Adipocyte (in vitro differentiated cells): ENCODE measurements around the gene OR5AU1.
A peak's percentile ranks its signal among the peaks of the same experiment; 100 is the strongest.

Experiments
- DNase-seq: peaks from one replicate; pipeline ENCODE4 v3.0.0-alpha.2; 2015; ENCODE audit warnings: low read depth
- H3K27me3 ChIP-seq: replicated peaks from 2 replicates; pipeline ENCODE4 v1.7.0; 2013; ENCODE audit warnings: mild to moderate bottlenecking, low read length, moderate library complexity; ENCODE audit not compliant: control insufficient read depth, insufficient read depth
- H3K36me3 ChIP-seq: 2 replicates; pipeline ENCODE4 v1.7.0; 2013; ENCODE audit warnings: low read length, mild to moderate bottlenecking, moderate library complexity; ENCODE audit not compliant: control insufficient read depth, insufficient read depth, severe bottlenecking
- H3K4me1 ChIP-seq: 2 replicates; pipeline ENCODE4 v1.7.0; 2013; ENCODE audit warnings: mild to moderate bottlenecking, low read length, moderate library complexity; ENCODE audit not compliant: control insufficient read depth, insufficient read depth
- H3K4me3 ChIP-seq: 2 replicates; pipeline ENCODE4 v1.7.0; 2013; ENCODE audit warnings: mild to moderate bottlenecking, low read length, moderate library complexity
- H3K9ac ChIP-seq: 2 replicates; pipeline ENCODE4 v1.7.0; 2013; ENCODE audit warnings: mild to moderate bottlenecking, low read length, moderate library complexity
- H3K9me3 ChIP-seq: 2 replicates; pipeline ENCODE4 v1.7.0; 2013; ENCODE audit warnings: mild to moderate bottlenecking, low read length, moderate library complexity; ENCODE audit not compliant: control insufficient read depth

OR5AU1 gene

DNA sequence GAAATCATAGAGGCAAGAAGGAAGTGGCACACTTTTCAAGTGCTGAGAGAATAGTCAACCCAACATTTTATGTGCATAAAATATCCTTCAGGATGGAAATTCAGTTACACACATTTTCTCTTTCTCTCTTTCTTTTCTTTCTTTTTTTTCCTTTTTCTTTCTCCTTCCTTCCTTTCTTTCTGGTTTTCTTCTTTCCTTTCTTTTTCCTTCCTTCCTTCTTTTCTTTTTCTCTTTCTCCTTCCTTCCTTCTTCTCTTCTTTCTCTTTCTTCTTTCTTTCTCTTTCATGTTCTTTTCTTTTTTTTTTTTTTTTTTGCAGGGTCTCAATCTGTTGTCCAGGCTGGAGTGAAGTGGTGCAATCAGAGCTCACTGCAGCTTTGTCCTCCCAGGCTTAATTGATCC lies 38.7 kb upstream of the OR5AU1 start:
- no peaks in the 10 kb centered on the region for H3K9me3 ChIP-seq
- no peaks in the 10 kb centered on the region for H3K27me3 ChIP-seq
- peaks cover 4% of the 10 kb centered on the region for H3K4me1 ChIP-seq
- H3K36me3 ChIP-seq: no peaks in the 10 kb centered on the region
- no peak overlapping the region for H3K4me3 ChIP-seq
- H3K9ac ChIP-seq: no peak overlapping the region
- no peak for DNase-seq

DNA sequence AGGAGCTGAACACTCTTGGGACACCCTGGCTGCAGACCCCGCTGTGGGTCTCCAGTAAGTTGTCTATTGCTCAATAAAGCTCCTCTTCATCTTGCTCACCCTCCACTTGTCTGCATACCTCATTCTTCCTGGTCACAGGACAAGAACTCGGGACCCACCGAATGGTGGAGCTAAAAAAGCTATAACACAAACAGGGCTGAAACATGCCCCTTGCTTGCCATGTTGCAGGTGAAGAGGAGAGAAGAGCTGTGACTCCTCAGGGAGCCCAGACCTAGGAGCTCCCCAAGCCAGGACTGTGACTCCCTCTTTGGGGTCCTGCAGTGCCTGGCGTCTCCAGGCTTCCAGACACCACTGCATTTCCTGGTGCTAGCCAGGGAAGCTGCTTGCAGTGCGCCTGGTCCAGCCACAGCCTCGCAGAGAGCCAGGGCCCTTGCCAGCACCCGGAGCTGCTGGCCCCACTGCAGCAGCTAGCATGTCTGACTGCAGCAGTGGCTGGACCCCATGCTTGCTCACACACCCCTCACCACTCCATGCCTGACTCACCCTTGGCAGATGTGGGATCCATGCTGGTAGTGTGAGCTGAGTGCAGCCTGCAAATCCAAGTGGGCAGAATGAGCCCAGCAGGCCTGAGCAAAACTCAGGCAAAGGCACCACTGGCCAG lies 37.1 kb upstream of the OR5AU1 start:
- Histone ChIP-seq H3K4me1 (peaks cover 4% of the 10 kb centered on the region), H3K4me3 (no peak overlapping the region), H3K9ac (no peak overlapping the region), H3K36me3 (no peaks in the 10 kb centered on the region), H3K27me3 (no peaks in the 10 kb centered on the region), H3K9me3 (no peaks in the 10 kb centered on the region)
- no peak for DNase-seq

DNA sequence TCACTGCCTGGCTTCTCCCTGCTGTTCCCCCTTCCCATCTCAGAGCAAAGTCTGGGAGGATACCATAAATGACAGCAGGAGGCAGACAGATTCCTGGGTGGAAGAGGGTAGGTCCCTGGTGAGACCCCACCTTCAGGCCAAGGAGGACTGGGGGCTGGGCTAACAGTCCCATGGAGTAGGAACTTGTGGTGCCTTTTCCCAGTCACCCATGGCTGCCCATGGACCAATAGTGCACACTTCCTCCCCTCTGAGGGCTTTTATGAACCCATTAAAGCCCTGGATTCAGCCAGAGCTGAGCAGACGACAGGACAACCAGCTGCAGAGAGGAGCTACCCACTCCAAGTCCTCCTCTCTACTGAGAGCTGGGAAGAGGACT lies 36.6 kb upstream of the OR5AU1 start:
- H3K4me3 ChIP-seq: peak overlapping the region; percentile 59

DNA sequence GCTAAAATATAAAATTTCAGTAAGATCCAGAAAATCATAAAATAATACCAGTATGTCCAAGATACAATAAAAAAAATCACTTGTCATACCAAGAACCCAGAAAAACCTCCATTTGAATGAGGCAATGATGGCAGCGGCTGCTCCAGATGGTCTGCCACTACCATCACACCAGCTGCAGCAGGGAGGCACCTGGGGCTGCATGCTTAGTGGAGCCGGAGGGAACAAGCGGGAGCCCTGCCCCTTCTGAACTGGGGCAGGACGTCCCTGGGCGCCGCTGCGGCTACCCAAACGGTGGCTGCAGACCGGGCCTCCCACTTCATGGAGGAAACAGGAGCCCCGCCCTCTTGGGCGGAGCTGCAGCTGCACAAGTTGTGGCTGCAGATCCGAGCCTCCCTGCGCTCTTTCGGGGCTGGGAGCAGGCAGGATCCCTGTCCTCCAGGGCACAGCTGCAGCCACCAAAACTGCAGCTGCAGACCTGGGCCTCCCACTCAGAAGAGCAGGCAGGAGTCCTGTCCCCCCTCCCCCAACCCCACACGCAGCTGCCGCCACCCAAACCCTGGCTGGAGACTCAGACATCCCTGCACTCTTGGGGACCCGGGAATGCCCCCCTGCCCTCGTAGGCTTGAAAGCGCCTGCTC lies 36.1 kb upstream of the OR5AU1 start:
- peak; percentile 50 for DNase-seq
- H3K9ac ChIP-seq: no peak overlapping the region
- peaks cover 4% of the 10 kb centered on the region for H3K4me1 ChIP-seq
- no peaks in the 10 kb centered on the region for H3K36me3 ChIP-seq
- H3K27me3 ChIP-seq: no peaks in the 10 kb centered on the region
- H3K9me3 ChIP-seq: no peaks in the 10 kb centered on the region
- H3K4me3 ChIP-seq: peak overlapping the region; percentile 59

More for the DNA sequence above, 36.6 kb upstream of the OR5AU1 start:
- Histone ChIP-seq H3K36me3 (no peaks in the 10 kb centered on the region), H3K4me1 (peaks cover 4% of the 10 kb centered on the region), H3K27me3 (no peaks in the 10 kb centered on the region), H3K9ac (no peak overlapping the region), H3K9me3 (no peaks in the 10 kb centered on the region)
- no peak for DNase-seq

DNA sequence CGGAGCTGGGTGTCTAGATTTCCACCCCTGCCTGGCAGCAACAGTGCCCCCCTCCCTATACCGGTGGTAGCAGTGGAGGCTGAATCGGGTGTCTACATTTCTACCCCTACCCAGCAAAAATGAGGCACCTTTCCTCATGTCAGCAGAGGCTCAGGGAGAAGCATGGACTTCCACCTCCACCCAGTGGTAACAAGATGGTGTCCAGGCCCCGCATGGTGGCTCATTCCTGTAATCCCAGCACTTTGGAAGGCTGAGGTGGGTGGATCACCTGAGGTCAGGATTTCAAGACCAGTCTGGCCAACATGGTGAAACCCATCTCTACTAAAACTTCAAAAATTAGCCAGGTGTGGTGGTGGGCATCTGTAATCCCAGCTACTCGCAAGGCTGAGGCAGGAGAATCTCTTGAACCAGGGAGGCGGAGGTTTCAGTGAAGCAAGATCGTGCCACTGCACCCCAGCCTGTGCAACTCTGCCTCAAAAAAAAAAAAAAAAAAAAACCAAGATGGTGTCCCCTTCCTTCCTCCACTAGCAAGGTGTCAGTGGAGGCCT lies 35.5 kb upstream of the OR5AU1 start:
- H3K9me3 ChIP-seq: no peaks in the 10 kb centered on the region
- no peak for DNase-seq
- no peak overlapping the region for H3K4me3 ChIP-seq
- no peaks in the 10 kb centered on the region for H3K27me3 ChIP-seq
- peaks cover 4% of the 10 kb centered on the region for H3K4me1 ChIP-seq
- no peak overlapping the region for H3K9ac ChIP-seq
- H3K36me3 ChIP-seq: no peaks in the 10 kb centered on the region

DNA sequence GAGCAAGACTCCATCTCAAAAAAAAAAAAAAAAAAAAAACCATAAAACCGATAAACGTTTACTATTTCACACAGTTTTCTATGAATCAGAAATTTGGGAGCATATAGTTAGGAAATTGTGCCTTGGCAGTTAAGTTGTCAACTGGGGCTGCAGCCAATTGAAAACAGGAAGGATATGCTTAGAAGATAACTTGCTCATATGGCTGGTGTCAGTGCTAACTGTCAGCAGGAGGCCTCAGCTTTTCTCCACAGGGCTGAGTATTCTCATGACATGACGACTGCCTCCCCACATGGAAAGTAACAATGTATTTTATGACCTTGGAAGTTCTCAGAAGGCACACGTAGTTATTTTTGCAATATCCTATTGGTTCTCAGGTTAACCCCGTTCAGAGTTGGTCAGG lies 29.6 kb upstream of the OR5AU1 start:
- no peaks in the 10 kb centered on the region for H3K4me1 ChIP-seq
- H3K9me3 ChIP-seq: peaks cover 11% of the 10 kb centered on the region
- no peak overlapping the region for H3K4me3 ChIP-seq
- H3K27me3 ChIP-seq: no peaks in the 10 kb centered on the region
- no peak for DNase-seq
- H3K9ac ChIP-seq: no peak overlapping the region
- H3K36me3 ChIP-seq: no peaks in the 10 kb centered on the region

DNA sequence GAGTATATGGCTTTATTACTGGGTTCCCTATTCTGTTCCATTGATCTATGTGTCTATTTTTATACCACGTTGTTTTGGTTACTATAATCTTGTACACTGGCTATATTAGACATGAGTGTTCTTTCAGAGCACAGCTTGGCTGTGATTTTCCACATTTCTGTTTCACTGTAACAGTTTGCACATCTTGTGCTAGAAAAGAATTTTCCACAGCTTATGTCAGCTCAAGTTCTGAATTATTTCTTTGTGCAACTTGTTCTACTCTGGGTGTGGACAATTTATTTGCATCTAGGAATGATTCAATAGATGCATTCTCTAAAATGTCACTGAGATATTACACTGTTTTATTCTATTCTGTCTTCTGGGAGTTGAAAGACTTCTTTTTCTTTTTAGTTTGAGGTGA lies 28.4 kb upstream of the OR5AU1 start:
- no peaks in the 10 kb centered on the region for H3K36me3 ChIP-seq
- no peak for DNase-seq
- H3K27me3 ChIP-seq: no peaks in the 10 kb centered on the region

DNA sequence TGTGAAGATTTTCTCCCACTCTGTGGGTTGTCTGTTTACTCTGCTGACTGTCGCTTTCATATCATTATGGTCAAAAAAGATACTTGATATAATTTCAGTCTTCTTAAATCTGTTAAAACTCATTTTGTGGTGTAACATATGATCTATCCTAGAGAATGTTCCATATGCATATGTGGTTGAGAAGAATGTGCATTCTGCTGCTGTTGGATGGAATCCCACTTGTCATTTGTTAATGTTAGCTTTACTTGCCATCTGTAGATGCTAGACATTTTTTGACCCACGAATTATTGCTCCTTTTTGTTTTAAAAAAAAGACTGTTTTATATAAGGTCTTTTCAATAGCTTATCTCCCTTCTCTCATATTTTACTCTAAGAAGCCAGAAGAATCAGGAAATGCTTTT lies 26.3 kb upstream of the OR5AU1 start:
- no peak overlapping the region for H3K9ac ChIP-seq
- H3K4me3 ChIP-seq: no peak overlapping the region
- DNase-seq: no peak
- no peaks in the 10 kb centered on the region for H3K36me3 ChIP-seq
- H3K4me1 ChIP-seq: no peaks in the 10 kb centered on the region
- no peaks in the 10 kb centered on the region for H3K27me3 ChIP-seq
- peaks cover 14% of the 10 kb centered on the region for H3K9me3 ChIP-seq

More for the DNA sequence above, 28.4 kb upstream of the OR5AU1 start:
- Histone ChIP-seq H3K9ac (no peak overlapping the region), H3K9me3 (peaks cover 11% of the 10 kb centered on the region), H3K4me1 (no peaks in the 10 kb centered on the region), H3K4me3 (no peak overlapping the region)

DNA sequence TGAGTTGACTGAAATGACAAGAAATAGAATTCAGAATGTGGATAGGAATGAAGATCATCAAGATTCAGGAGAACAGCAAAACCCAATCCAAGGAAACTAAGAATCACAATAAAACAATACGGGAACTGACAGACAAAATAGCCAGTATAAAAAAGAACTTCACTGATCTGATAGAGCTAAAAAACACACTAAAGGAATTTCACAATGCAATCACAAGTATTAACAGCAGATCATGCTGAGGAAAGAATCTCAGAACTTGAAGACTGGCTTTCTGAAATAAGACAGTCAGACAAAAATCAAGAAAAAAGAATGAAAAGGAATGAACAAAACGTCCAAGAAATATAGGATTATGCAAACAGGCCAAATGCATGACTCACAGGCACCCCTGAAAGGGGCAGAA lies 15.3 kb upstream of the OR5AU1 start:
- Histone ChIP-seq H3K27me3 (peaks cover 11% of the 10 kb centered on the region), H3K36me3 (no peaks in the 10 kb centered on the region), H3K4me1 (no peaks in the 10 kb centered on the region), H3K9ac (no peak overlapping the region), H3K4me3 (no peak overlapping the region), H3K9me3 (peaks cover 26% of the 10 kb centered on the region)
- DNase-seq: no peak

DNA sequence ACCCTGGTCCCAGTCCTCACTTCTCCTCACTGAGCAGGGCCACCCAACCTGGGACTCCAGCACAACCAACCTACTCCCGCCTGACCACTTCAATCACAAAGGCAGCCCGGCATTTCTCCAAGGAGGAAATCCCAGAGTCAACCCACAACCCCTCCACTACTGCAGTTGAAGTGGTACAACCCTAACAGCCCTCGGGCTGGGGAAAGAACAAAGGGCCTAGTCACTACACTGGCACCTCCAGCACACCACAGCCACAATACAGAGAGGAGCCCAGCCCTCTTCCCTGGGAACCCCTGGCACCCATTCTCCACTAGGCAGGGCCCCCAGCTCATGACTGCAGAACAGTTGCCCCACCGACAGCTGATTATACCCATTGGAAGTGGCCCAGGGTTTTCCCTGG lies 13.7 kb upstream of the OR5AU1 start:
- no peaks in the 10 kb centered on the region for H3K36me3 ChIP-seq
- no peak overlapping the region for H3K4me3 ChIP-seq
- no peak for DNase-seq

DNA sequence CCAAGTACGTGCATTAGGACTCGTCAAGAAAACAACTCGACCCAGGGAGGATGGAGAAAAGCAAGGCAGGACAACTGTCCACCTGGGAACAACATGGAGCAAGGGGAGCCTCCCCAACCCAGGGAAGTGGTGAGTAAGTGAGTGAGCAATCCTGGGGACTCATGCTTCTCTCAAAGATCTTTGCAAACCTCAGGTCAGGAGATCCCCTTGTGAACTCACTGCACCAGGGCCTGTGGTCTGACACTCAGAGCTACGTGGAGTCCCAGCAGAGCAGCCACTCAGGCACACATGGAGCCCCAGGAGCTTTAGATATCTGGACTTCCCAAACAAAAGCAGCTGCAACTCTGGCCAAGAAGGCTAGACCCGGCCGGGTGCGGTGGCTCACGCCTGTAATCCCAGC lies 12.2 kb upstream of the OR5AU1 start:
- no peaks in the 10 kb centered on the region for H3K4me1 ChIP-seq
- H3K4me3 ChIP-seq: no peak overlapping the region
- H3K9ac ChIP-seq: no peak overlapping the region
- peaks cover 20% of the 10 kb centered on the region for H3K9me3 ChIP-seq
- DNase-seq: no peak
- no peaks in the 10 kb centered on the region for H3K36me3 ChIP-seq
- H3K27me3 ChIP-seq: peaks cover 16% of the 10 kb centered on the region

More for the DNA sequence above, 13.7 kb upstream of the OR5AU1 start:
- peaks cover 11% of the 10 kb centered on the region for H3K27me3 ChIP-seq
- H3K9ac ChIP-seq: no peak overlapping the region
- H3K4me1 ChIP-seq: no peaks in the 10 kb centered on the region
- H3K9me3 ChIP-seq: peaks cover 26% of the 10 kb centered on the region
